Muscle layer of colon (tissue), 2 donors: Measurements from ENCODE around the gene GPC2.
A peak's percentile ranks its signal among the peaks of the same experiment; 100 is the strongest.
"Not testable (repeated sequence)": the region's sequence is repeated elsewhere in the genome, so short reads cannot be mapped to it uniquely, and the experiment has no call there.

Source experiments
- H3K27ac ChIP-seq: one replicate; pipeline ENCODE4 v1.7.0; 2013; ENCODE audit warnings: low read depth, mild to moderate bottlenecking, low read length, moderate library complexity
- H3K27me3 ChIP-seq, 2 donors: one replicate each; pipeline ENCODE4 v1.7.0; 2013; ENCODE audit warnings: low read length in 2 of 2, mild to moderate bottlenecking in 2 of 2; ENCODE audit not compliant: insufficient read depth in 2 of 2, control insufficient read depth in 1 of 2
- H3K36me3 ChIP-seq: one replicate; pipeline ENCODE4 v1.7.0; 2013; ENCODE audit warnings: mild to moderate bottlenecking, low read length; ENCODE audit not compliant: insufficient read depth
- H3K4me1 ChIP-seq: one replicate; pipeline ENCODE4 v1.7.0; 2013; ENCODE audit warnings: mild to moderate bottlenecking, low read length; ENCODE audit not compliant: insufficient read depth
- H3K4me3 ChIP-seq, 2 donors: one replicate each; pipeline ENCODE4 v1.7.0; 2013; ENCODE audit warnings: low read length in 2 of 2, low read depth in 1 of 2, mild to moderate bottlenecking in 1 of 2, moderate library complexity in 1 of 2
- H3K9ac ChIP-seq: one replicate; pipeline ENCODE4 v1.7.0; 2013; ENCODE audit warnings: low read length
- H3K9me3 ChIP-seq: one replicate; pipeline ENCODE4 v1.7.0; 2013; ENCODE audit warnings: mild to moderate bottlenecking, low read length
- donor health status: abdominal sarcoma.
- donor health status: Adenocarcinoma of cecum.

GPC2 gene, protein sequence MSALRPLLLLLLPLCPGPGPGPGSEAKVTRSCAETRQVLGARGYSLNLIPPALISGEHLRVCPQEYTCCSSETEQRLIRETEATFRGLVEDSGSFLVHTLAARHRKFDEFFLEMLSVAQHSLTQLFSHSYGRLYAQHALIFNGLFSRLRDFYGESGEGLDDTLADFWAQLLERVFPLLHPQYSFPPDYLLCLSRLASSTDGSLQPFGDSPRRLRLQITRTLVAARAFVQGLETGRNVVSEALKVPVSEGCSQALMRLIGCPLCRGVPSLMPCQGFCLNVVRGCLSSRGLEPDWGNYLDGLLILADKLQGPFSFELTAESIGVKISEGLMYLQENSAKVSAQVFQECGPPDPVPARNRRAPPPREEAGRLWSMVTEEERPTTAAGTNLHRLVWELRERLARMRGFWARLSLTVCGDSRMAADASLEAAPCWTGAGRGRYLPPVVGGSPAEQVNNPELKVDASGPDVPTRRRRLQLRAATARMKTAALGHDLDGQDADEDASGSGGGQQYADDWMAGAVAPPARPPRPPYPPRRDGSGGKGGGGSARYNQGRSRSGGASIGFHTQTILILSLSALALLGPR

DNA sequence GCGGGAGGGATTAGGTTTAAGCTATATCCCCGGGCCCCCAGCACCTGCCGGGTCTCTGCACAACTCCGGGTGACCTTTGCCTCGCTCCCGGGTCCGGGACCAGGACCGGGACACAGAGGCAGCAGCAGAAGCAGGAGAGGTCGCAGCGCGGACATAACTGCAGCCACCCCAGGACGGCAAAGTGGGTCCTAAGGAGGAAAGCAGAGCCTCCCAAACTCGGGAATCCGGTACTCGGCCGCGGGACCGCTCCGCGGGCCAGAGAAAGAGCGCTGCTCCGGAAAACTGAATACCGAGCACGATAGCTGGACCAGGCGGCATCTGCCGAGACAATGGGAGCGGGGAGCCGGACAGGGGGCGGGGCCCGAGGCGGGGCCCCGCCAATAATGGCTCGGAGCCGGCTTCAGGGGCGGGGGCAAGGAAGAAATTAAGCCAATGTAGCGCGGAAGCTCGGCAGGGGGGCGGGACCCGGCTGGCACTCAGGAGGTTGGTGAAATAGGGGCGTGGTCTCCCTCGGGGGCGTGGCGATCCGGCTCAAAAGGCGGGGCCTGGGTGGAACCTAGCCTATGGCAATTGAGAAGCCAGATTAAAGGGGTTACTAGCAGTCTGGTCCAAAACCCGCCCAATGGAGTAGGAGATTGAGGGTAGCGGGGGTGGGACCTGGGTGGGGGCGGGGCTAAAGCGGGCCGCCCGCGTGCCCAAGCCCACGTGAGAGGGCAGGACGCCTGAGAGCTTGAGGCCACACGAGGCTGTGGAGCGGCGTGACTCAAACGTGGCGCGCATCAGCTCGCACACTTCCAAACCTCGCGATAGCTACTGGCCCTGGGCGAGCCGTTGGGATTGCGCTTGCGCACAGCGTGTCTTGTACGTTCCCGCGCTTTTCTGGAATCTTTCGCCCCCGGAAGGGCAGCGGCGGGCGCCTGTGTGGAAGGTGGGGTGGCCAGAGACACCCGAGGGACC is at the start of gene GPC2, which contains the start of gene STAG3:
Gene GPC2, minus strand, starts transcription at position 337 of the 957 bp plus-strand sequence. Its CDS starts 182 bp downstream, at position 155.
Gene STAG3, plus strand, starts transcription at position 874 of the 957 bp plus-strand sequence. CDS start 2,639 bp downstream, outside the sequence.
- Histone ChIP-seq H3K36me3 (no peaks in the 10 kb centered on the region), H3K27ac (peak within 1 kb of the TSS; percentile 53), H3K27me3 (no peaks in the 10 kb centered on the region), H3K9ac (no peak within 1 kb of the TSS), H3K4me1 (no peaks in the 10 kb centered on the region), H3K4me3 (peak within 1 kb of the TSS; percentile 56 to 70), H3K9me3 (no peaks in the 10 kb centered on the region)

DNA sequence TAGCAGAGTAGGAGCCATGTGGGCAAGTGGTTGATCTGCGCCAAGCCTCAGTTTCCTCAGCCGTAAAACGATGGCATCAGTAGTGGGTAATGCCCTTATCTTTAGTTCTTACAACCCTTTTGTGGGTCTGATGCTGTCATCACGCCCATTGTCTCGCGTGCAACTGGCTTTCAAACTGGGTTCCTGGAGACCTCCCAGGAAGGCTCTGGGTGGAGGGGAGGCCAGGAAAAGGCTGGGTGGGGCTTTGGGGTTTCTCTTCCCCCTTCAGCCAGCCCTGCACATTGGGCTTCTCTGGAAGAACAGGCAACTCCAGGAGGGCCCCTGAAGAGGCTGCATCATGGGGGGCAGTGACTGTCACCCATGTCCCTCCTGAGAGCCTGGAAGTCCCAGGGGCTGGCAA is 47.7 kb upstream of the GPC2 start:
- H3K36me3 ChIP-seq, H3K9me3 ChIP-seq, H3K4me1 ChIP-seq, H3K4me3 ChIP-seq, H3K9ac ChIP-seq, H3K27ac ChIP-seq, H3K27me3 ChIP-seq: not testable (repeated sequence)

DNA sequence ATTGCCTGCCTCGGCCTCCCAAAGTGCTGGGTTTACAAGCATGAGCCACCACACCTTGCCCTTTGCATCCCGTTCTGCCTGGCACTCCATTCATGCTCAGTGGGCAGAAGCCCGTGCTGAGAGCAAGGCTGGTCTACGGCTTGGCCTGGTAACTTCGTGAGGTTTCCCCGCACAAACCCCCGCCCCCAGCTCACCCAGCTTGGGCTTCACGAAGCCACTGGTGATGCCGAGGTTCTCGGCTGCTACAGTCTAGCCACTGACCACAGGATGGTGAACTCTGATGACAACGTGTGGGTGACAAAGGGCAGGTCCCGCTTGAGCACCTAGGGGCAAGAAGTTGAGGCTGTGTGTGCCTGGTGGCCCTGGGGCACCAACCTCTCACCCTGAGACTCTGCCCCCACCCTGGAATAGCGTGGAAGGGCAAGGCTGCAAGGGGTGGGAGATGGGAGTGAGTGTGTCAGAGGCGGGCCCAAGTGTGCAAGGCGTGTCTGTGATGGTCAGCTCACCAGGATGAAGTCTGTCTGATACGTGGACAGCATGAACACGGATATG is 46.3 kb upstream of the GPC2 start:
- not testable (repeated sequence) for H3K27me3 ChIP-seq, H3K9ac ChIP-seq, H3K27ac ChIP-seq, H3K36me3 ChIP-seq, H3K9me3 ChIP-seq, H3K4me1 ChIP-seq, H3K4me3 ChIP-seq

DNA sequence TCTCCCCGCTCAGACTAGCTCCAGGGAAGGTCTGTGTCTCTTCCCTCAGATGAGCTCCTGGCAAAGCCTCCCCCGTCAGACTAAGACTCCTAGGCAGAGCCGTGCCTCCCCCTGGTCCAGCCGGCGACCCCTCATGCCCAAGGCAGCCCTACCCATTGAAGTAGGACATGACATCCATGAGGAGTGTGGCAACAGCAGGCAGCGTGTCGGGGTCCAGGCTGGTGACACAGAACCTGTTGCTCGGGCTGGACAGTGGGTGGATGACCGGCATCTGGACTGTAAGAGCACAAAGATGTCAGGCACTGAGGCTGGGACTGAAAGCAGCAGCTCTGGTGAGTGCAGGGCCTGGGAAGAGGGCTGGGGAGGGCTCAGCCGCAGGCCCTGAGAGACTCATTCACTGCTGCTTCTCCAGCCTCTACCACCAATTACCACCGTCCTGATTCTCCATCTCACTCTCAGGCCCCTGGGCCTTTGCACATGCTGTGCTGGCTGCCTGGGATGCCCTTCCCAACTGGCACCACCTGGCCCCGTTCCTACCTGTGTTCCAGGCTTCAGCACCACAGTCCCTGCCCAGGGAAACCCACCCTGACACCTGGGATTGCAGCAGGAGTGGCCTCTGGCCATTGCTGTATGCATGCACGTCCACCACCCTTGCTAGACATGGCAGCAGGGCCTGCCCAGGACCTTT is 45.4 kb upstream of the GPC2 start:
- no peak overlapping the region for H3K27ac ChIP-seq
- H3K9me3 ChIP-seq = no peaks in the 10 kb centered on the region
- H3K9ac ChIP-seq = no peak overlapping the region
- H3K4me3 ChIP-seq = no peak overlapping the region
- no peaks in the 10 kb centered on the region for H3K27me3 ChIP-seq
- H3K4me1 ChIP-seq = no peaks in the 10 kb centered on the region
- H3K36me3 ChIP-seq = no peaks in the 10 kb centered on the region

DNA sequence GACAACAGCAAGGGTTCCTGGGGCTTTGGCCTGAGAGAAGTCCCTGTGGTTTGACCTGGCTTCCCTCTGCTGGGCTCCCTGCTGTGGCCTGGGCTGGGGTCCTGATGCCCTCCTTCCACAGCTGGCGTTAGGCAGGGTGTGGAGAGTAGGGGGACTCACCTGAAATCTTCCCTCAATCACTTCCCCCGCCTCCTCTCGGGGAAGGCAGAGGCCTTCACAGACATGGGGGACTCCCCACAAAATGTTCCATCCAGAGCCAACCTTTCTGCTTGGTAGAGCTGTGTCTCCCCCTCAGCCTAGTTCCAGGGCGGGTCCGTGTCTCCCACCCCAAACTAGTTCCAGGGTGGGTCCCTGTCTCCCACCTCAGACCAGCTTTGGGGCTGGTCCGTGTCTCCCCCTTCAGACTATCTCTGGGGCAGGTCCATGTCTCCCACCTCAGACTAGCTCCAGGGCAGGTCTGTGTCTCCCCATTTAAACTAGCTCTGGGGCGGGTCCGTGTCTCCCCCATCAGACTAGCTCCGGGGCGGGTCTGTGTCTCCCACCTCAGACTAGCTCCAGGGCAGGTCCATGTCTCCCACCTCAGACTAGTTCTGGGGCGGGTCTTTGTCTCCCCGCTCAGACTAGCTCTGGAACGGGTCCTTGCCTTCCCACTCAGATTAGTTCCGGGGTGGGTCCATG is 44.7 kb upstream of the GPC2 start:
- no peaks in the 10 kb centered on the region for H3K36me3 ChIP-seq
- H3K9ac ChIP-seq = no peak overlapping the region
- no peak overlapping the region for H3K27ac ChIP-seq

DNA sequence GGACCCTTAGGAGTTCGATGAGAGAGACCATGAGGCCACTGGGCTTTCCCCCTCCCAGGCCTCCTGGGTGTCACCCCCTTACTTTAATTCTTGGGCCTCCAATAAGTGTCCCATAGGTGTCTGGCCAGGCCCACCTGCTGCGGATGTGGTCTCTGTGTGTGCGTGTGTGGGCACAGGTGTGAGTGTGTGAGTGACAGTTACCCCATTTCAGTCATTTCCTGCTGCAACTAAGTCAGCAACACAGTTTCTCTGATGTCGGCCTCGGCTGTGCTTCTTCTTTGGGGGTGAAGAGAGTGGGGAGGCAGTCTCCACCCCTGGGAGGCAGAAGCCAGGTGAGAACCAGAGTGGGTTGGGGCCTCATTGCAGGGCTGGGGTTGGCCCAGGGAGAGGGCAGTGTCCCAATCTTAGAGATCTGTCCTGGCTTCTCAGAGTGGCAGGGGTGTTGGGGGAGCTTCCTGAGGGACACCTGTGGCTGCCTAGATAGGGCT is 44.1 kb upstream of the GPC2 start:
- no peaks in the 10 kb centered on the region for H3K4me1 ChIP-seq
- H3K9ac ChIP-seq = no peak overlapping the region
- no peak overlapping the region for H3K27ac ChIP-seq
- H3K36me3 ChIP-seq = no peaks in the 10 kb centered on the region
- H3K4me3 ChIP-seq = no peak overlapping the region
- no peaks in the 10 kb centered on the region for H3K27me3 ChIP-seq
- no peaks in the 10 kb centered on the region for H3K9me3 ChIP-seq

More for the DNA sequence above, 44.7 kb upstream of the GPC2 start:
- Histone ChIP-seq H3K9me3 (no peaks in the 10 kb centered on the region), H3K4me3 (no peak overlapping the region), H3K27me3 (no peaks in the 10 kb centered on the region), H3K4me1 (no peaks in the 10 kb centered on the region)

DNA sequence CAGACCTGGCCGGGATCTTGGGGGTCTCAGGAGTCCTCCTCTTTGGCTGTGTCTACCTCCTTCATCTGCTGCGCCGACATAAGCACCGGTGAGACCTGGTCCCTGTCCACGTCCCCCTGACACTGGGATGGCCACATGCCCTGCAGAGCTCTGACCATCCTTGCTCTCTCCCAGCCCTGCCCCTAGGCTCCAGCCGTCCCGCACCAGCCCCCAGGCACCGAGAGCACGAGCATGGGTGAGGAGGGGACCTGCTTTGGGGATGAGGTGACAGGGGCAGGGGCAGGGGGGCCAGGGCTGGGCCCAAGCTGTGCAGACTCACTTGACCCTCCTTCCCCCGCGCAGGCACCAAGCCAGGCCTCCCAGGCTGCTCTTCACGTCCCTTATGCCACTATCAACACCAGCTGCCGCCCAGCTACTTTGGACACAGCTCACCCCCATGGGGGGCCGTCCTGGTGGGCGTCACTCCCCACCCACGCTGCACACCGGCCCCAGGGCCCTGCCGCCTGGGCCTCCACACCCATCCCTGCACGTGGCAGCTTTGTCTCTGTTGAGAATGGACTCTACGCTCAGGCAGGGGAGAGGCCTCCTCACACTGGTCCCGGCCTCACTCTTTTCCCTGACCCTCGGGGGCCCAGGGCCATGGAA is 43.5 kb upstream of the GPC2 start:
- Histone ChIP-seq H3K36me3 (no peaks in the 10 kb centered on the region), H3K4me3 (no peak overlapping the region), H3K27ac (no peak overlapping the region), H3K27me3 (no peaks in the 10 kb centered on the region), H3K9me3 (no peaks in the 10 kb centered on the region), H3K4me1 (peaks cover 2% of the 10 kb centered on the region), H3K9ac (no peak overlapping the region)

DNA sequence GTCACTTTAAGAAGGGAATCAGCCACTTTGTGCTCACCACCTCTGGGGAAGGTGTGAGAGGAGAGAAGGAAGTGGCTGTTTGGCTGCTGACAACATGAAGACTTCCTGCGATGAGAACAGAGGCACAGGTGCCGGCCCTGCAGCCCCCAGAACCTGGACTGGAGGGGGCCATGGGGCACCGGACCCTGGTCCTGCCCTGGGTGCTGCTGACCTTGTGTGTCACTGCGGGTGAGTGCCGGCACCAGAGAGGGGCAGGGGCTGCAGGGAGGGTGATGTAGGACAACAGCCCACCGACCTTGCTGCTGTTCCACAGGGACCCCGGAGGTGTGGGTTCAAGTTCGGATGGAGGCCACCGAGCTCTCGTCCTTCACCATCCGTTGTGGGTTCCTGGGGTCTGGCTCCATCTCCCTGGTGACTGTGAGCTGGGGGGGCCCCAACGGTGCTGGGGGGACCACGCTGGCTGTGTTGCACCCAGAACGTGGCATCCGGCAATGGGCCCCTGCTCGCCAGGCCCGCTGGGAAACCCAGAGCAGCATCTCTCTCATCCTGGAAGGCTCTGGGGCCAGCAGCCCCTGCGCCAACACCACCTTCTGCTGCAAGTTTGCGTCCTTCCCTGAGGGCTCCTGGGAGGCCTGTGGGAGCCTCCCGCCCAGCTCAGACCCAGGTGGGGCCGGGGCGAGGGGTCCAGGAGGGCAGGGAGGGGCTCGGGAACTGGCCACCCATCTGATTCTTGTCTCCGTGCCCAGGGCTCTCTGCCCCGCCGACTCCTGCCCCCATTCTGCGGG is 42.8 kb upstream of the GPC2 start, which contains the start of gene PVRIG:
Gene PVRIG, plus strand, starts transcription at position 149 of the 785 bp plus-strand sequence. Its CDS starts 22 bp downstream, at position 171.
- not testable (repeated sequence) for H3K36me3 ChIP-seq, H3K27ac ChIP-seq, H3K9ac ChIP-seq, H3K4me3 ChIP-seq, H3K27me3 ChIP-seq, H3K9me3 ChIP-seq, H3K4me1 ChIP-seq

DNA sequence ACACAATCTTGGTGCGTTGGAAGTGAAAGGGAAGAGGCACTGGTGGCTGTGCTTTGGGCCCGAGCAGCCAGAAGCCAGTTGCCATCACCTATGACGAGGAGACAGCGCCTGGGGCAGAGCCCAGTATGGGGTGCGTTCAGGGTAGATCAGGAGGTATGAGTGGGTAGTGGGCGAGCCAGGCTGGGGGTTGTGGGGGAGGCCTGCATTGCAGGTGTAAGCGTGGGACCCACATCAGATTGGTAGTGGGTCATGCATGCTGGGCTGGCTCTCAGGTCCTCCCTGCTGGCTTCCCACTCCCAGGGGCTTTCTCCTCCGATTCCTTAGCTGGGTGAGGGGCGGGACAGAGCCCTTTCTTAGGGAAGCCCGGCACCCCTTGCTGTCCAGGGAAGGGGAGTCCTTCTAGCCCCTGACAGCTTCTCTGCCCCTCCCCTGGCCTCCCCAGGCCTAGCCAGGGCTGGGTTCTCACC is 42.1 kb upstream of the GPC2 start:
- no peak overlapping the region for H3K27ac ChIP-seq
- no peaks in the 10 kb centered on the region for H3K27me3 ChIP-seq
- H3K9ac ChIP-seq = no peak overlapping the region

More for the DNA sequence above, 42.1 kb upstream of the GPC2 start:
- no peaks in the 10 kb centered on the region for H3K36me3 ChIP-seq
- peaks cover 4% of the 10 kb centered on the region for H3K4me1 ChIP-seq
- no peak overlapping the region for H3K4me3 ChIP-seq
- H3K9me3 ChIP-seq = no peaks in the 10 kb centered on the region
